H1 (cell line): ENCODE results near the gene PPM1D. TPM values are rescaled to one million over a fixed set of nuclear protein-coding genes. Genes with fewer than 3 reads are reported as not detected.

ENCODE experiments used
- CTCF ChIA-PET: fragments of 300-600 bp; sonication (Branson Sonifier 250); formaldehyde crosslinking; loops from one replicate; lab custom pipeline; 2021; ENCODE audit not compliant: partially characterized antibody; lab: Charles Lee
- POLR2A ChIA-PET: fragments of 300-600 bp; sonication (Branson Sonifier 250); formaldehyde crosslinking; loops from one replicate; lab custom pipeline; 2021; ENCODE audit warnings: inconsistent platforms; ENCODE audit not compliant: partially characterized antibody; lab: Charles Lee
- DNase-seq, 2 experiments: peaks; one replicate each; pipeline versions ENCODE4 v3.0.0 to v3.0.0-alpha.2; 2010 to 2022; ENCODE audit warnings: low spot score in 2 of 2, low read depth in 1 of 2, mixed read lengths in 1 of 2
- FAIRE-seq: peaks from 2 replicates; lab custom pipeline; 2011; peaks lifted over from hg19 to GRCh38; lab: Jason Lieb, UNC
- H2AFZ ChIP-seq: 2 replicates; pipeline ENCODE4 v1.8.1; 2012; ENCODE audit warnings: low read length, inconsistent platforms
- H2AK5ac ChIP-seq: 2 replicates; pipeline ENCODE4 v1.6.1; 2013; ENCODE audit warnings: low read depth, low read length
- H2BK120ac ChIP-seq: replicated peaks from 2 replicates; pipeline ENCODE3; 2013; ENCODE audit warnings: low read depth, low read length, inconsistent platforms
- H2BK12ac ChIP-seq: 2 replicates; pipeline ENCODE4 v1.6.1; 2013; ENCODE audit warnings: low read depth, low read length
- H2BK15ac ChIP-seq: 2 replicates; pipeline ENCODE4 v1.6.1; 2013; ENCODE audit warnings: low read length
- H2BK20ac ChIP-seq: 2 replicates; pipeline ENCODE4 v1.6.1; 2013; ENCODE audit warnings: low read length
- H2BK5ac ChIP-seq: 2 replicates; pipeline ENCODE4 v1.6.1; 2013; ENCODE audit warnings: low read depth, low read length
- H3K14ac ChIP-seq: 2 replicates; pipeline ENCODE4 v1.6.1; 2013; ENCODE audit warnings: inconsistent platforms; ENCODE audit not compliant: insufficient read length
- H3K18ac ChIP-seq: 2 replicates; pipeline ENCODE4 v1.6.1; 2013; ENCODE audit warnings: low read length; ENCODE audit errors: extremely low read depth
- H3K23ac ChIP-seq: 2 replicates; pipeline ENCODE4 v1.6.1; 2013; ENCODE audit warnings: inconsistent platforms; ENCODE audit not compliant: insufficient read length
- H3K23me2 ChIP-seq: 2 replicates; pipeline ENCODE4 v1.6.1; 2013; ENCODE audit warnings: low read depth, low read length
- H3K27ac ChIP-seq: 2 replicates; pipeline ENCODE4 v1.6.1; 2011; ENCODE audit warnings: low read depth, low read length, inconsistent platforms
- H3K27me3 ChIP-seq, 4 experiments: replicated peaks in 1 of 4; 1 replicate in 1 of 4; 2 replicates in 3 of 4; pipeline versions ENCODE4 v1.6.1 to v1.8.1; 2011 to 2013; ENCODE audit warnings: low read length in 3 of 4, mild to moderate bottlenecking in 3 of 4, inconsistent platforms in 2 of 4, mixed read lengths in 2 of 4, moderate library complexity in 1 of 4; ENCODE audit not compliant: control insufficient read depth in 3 of 4, insufficient read depth in 3 of 4; ENCODE audit errors: extremely low read depth in 1 of 4
- H3K36me3 ChIP-seq, 4 experiments: 2 replicates each; pipeline versions ENCODE4 v1.6.1 to v1.8.1; 2011 to 2013; ENCODE audit warnings: mild to moderate bottlenecking in 4 of 4, low read length in 3 of 4, moderate library complexity in 2 of 4, control low read depth in 1 of 4, inconsistent platforms in 1 of 4; ENCODE audit not compliant: insufficient read depth in 4 of 4, control insufficient read depth in 2 of 4
- H3K4ac ChIP-seq: replicated peaks from 2 replicates; pipeline ENCODE3; 2013; ENCODE audit warnings: low read length, low read depth, mixed read lengths, inconsistent platforms; ENCODE audit not compliant: insufficient read length
- H3K4me1 ChIP-seq, 4 experiments: replicated peaks in 1 of 4; 1 replicate in 1 of 4; 2 replicates in 3 of 4; pipeline versions ENCODE4 v1.6.1 to v1.8.1; 2011 to 2013; ENCODE audit warnings: low read length in 3 of 4, inconsistent platforms in 2 of 4, mixed read lengths in 1 of 4; ENCODE audit not compliant: insufficient read depth in 4 of 4, control insufficient read depth in 3 of 4
- H3K4me2 ChIP-seq, 2 experiments: 2 replicates each; pipeline versions ENCODE4 v1.6.1 to v1.8.1; 2011 to 2013; ENCODE audit warnings: low read depth in 2 of 2, low read length in 2 of 2, control low read depth in 1 of 2, inconsistent platforms in 1 of 2, mild to moderate bottlenecking in 1 of 2; ENCODE audit not compliant: insufficient read depth in 1 of 2
- H3K4me3 ChIP-seq, 4 experiments: fragments of 200-600, 300-600 bp in 1 of 4; sonication (generic), shearing (Covaris generic), sonication (Bioruptor Twin) in 1 of 4; 2 replicates each; pipeline versions ENCODE4 v1.5.1 to v1.8.1; 2011 to 2016; ENCODE audit warnings: low read length in 4 of 4, low read depth in 3 of 4, control low read depth in 2 of 4, inconsistent platforms in 2 of 4, mild to moderate bottlenecking in 2 of 4, mixed read lengths in 1 of 4, moderate library complexity in 1 of 4; ENCODE audit not compliant: insufficient read depth in 2 of 4; ENCODE audit errors: extremely low read depth in 1 of 4
- H3K56ac ChIP-seq: replicated peaks from 2 replicates; pipeline ENCODE3; 2013; ENCODE audit warnings: low read depth, mild to moderate bottlenecking, mixed read lengths, low read length, inconsistent platforms; ENCODE audit not compliant: insufficient read length
- H3K79me1 ChIP-seq: 2 replicates; pipeline ENCODE4 v1.6.1; 2013; ENCODE audit warnings: low read depth, low read length, control low read depth
- H3K79me2 ChIP-seq, 2 experiments: 2 replicates each; pipeline versions ENCODE4 v1.6.1 to v1.8.1; 2012 to 2013; ENCODE audit warnings: low read length in 2 of 2, mild to moderate bottlenecking in 2 of 2, inconsistent platforms in 1 of 2; ENCODE audit not compliant: insufficient read depth in 2 of 2, control insufficient read depth in 1 of 2
- H3K9ac ChIP-seq, 4 experiments: replicated peaks in 1 of 4; 1 replicate in 1 of 4; 2 replicates in 3 of 4; pipeline versions ENCODE4 v1.6.1 to v1.8.1; 2011 to 2013; ENCODE audit warnings: low read depth in 3 of 4, low read length in 3 of 4, control low read depth in 2 of 4, mild to moderate bottlenecking in 2 of 4, moderate library complexity in 2 of 4, inconsistent platforms in 1 of 4; ENCODE audit errors: extremely low read depth in 1 of 4
- H3K9me3 ChIP-seq, 2 experiments: 2 replicates each; pipeline versions ENCODE4 v1.6.1 to v1.8.1; 2012 to 2013; ENCODE audit warnings: mild to moderate bottlenecking in 2 of 2, moderate library complexity in 2 of 2, control low read depth in 1 of 2, inconsistent platforms in 1 of 2, low read depth in 1 of 2, low read length in 1 of 2, mixed read lengths in 1 of 2; ENCODE audit not compliant: insufficient read depth in 2 of 2
- H4K20me1 ChIP-seq, 2 experiments: replicated peaks in 1 of 2; 2 replicates each; pipeline versions ENCODE3 to v1.8.1; 2011 to 2013; ENCODE audit warnings: inconsistent platforms in 2 of 2, low read length in 2 of 2, mild to moderate bottlenecking in 1 of 2; ENCODE audit not compliant: insufficient read depth in 2 of 2, control insufficient read depth in 1 of 2
- H4K5ac ChIP-seq: 2 replicates; pipeline ENCODE4 v1.6.1; 2013; ENCODE audit warnings: low read length, low read depth, mixed read lengths, inconsistent platforms; ENCODE audit not compliant: insufficient read length
- H4K8ac ChIP-seq: 2 replicates; pipeline ENCODE4 v1.8.0; 2013; ENCODE audit warnings: mild to moderate bottlenecking, moderate library complexity, low read length, inconsistent platforms; ENCODE audit not compliant: insufficient read depth; ENCODE audit errors: extremely low read depth
- H4K91ac ChIP-seq: replicated peaks from 2 replicates; pipeline ENCODE3; 2013; ENCODE audit warnings: low read length, mixed read lengths, inconsistent platforms; ENCODE audit not compliant: insufficient read length
- BACH1 ChIP-seq: IDR thresholded peaks from 2 replicates; pipeline ENCODE4 v1.6.1; 2012; ENCODE audit warnings: low read length, improper control_type of control experiment
- CREB1 ChIP-seq: IDR thresholded peaks from 2 replicates; pipeline ENCODE4 v1.6.1; 2012; ENCODE audit warnings: inconsistent platforms
- E2F6 ChIP-seq: IDR thresholded peaks from 2 replicates; pipeline ENCODE4 v1.6.1; 2012; ENCODE audit warnings: inconsistent platforms
- EZH2 ChIP-seq: fragments of 200-600 bp; sonication (generic); IDR thresholded peaks from 2 replicates; pipeline ENCODE4 v1.7.1; 2012; ENCODE audit warnings: low read depth, mild to moderate bottlenecking, moderate library complexity, low read length, inconsistent platforms; ENCODE audit not compliant: severe bottlenecking
- RBBP5 ChIP-seq: IDR thresholded peaks from 2 replicates; pipeline ENCODE4 v1.7.1; 2012; ENCODE audit warnings: low read depth, mild to moderate bottlenecking, inconsistent platforms, low read length, moderate library complexity, borderline replicate concordance
- SIRT6 ChIP-seq: IDR thresholded peaks from one replicate; pipeline ENCODE4 v1.7.1; 2012; ENCODE audit warnings: low read length, inconsistent platforms
- SRF ChIP-seq: IDR thresholded peaks from 2 replicates; pipeline ENCODE4 v1.6.1; 2011; ENCODE audit warnings: mild to moderate bottlenecking, low read depth, low read length, moderate library complexity
- USF2 ChIP-seq: IDR thresholded peaks from 2 replicates; pipeline ENCODE4 v1.6.1; 2011; ENCODE audit warnings: low read length, improper control_type of control experiment
- WGBS, 2 experiments: shearing (Covaris generic) in 1 of 2; methylation state at CpG; one replicate each; pipeline versions ENCODE4 v1.1.6 to v1.1.7; 2013 to 2015; ENCODE audit warnings: low lambda C conversion rate in 2 of 2, mixed read lengths in 2 of 2, inconsistent platforms in 1 of 2, low coverage in 1 of 2, missing lambda C conversion rate in 1 of 2; ENCODE audit not compliant: insufficient replicate concordance in 2 of 2, insufficient coverage in 1 of 2, insufficient read length in 1 of 2; ENCODE audit errors: extremely low coverage in 1 of 2, missing lambda C conversion rate in 1 of 2; 5-methylcytosine and 5-hydroxymethylcytosine counted together
- polyA plus RNA-seq, 7 experiments: library from polyadenylated mRNA; depleted of rRNA in 3 of 7; stranded (reverse) in 5 of 7; unstranded in 2 of 7; fragments of >200 nt in 5 of 7; fragments of 200-250 nt in 2 of 7; gene quantifications; 1 replicate in 5 of 7; 2 replicates in 1 of 7; 4 replicates in 1 of 7; pipeline versions ENCODE4 v1.2.1 to v1.2.3, GENCODE V29; 2011 to 2013; ENCODE audit warnings: missing spikeins in 2 of 7, mixed read lengths in 2 of 7
- total RNA-seq: library from RNA; stranded (reverse); fragmentation: NEBNext Ultra II Directional; extraction: Animal tissue kit (Norgen Biotek cat#: 25700); gene quantifications from 2 replicates; pipeline ENCODE4 v1.2.1, GENCODE V29; 2021

PPM1D gene
- total and polyA plus RNA-seq, 2 of the 8 experiments (the other 6 are each of a cell fraction or from before 2014, with no cell fraction given) = 5.0 to 16.7 TPM

GRCh38 chr17:60675997-60676396, 76.0 kb downstream of the PPM1D start:
- Histone ChIP-seq H3K9ac (no peak overlapping the region), H3K18ac (no peak overlapping the region), H3K14ac (no peak overlapping the region), H2BK15ac (no peak overlapping the region), H3K23ac (no peak overlapping the region), H4K91ac (no peak overlapping the region), H3K79me1 (no peaks in the 10 kb centered on the region)
- POLR2A ChIA-PET = no interaction called here
- WGBS, 2 experiments = 87% methylated on average over 4 of the region's 6 CpGs; no CpG with 5 or more reads in 1 of the 2 experiments
- no peak for TF ChIP-seq SRF
- TF ChIP-seq CREB1 = no peak
- no peak for TF ChIP-seq USF2
- no peak for TF ChIP-seq BACH1
- no peak for TF ChIP-seq RBBP5
- no peak for TF ChIP-seq E2F6
- no peak for TF ChIP-seq SIRT6
- TF ChIP-seq EZH2 = no peak
- TF ChIP-seq, all 59 proteins: peak for 0
- Histone ChIP-seq H2BK5ac (no peak overlapping the region), H3K36me3 (no peaks in the 10 kb centered on the region), H3K27me3 (no peaks in the 10 kb centered on the region), H2AK5ac (no peak overlapping the region), H3K4ac (no peak overlapping the region), H3K9me3 (no peaks in the 10 kb centered on the region), H3K4me3 (no peak overlapping the region), H4K5ac (no peak overlapping the region), H4K20me1 (no peaks in the 10 kb centered on the region), H2BK20ac (no peak overlapping the region), H3K23me2 (no peaks in the 10 kb centered on the region; the same call in 1 of the 2 replicates), H3K79me2 (no peaks in the 10 kb centered on the region), H2BK120ac (no peak overlapping the region), H3K56ac (no peak overlapping the region), H3K4me2 (no peak overlapping the region; a peak in 1 of 4 replicates), H3K27ac (no peak overlapping the region), H3K4me1 (peaks cover 0 to 2% (median 0%) of the 10 kb centered on the region in 4 experiments; a peak in 4 of 7 replicates), H2BK12ac (no peak overlapping the region), H4K8ac (no peak overlapping the region), H2AFZ (no peak overlapping the region)
- CTCF ChIA-PET = interaction anchor here (1.5 kb wide), 1 partner anchor 255 kb away, joined by 3 read pairs; no protein-coding TSS in a partner anchor
- no peak for DNase-seq
- no peak for FAIRE-seq
